K562 (cell line): ENCODE measurements around the gene HOXB4. TPM values are rescaled to one million over a fixed set of nuclear protein-coding genes. Genes with fewer than 3 reads are reported as not detected.

ENCODE experiments used
- CCNT2 ChIP-seq: IDR thresholded peaks from 2 replicates; pipeline ENCODE4 v1.6.1; 2011; ENCODE audit warnings: borderline replicate concordance, low read depth, mild to moderate bottlenecking, moderate library complexity, mixed read lengths, low read length; ENCODE audit not compliant: insufficient read length; ENCODE audit errors: extremely low read depth
- CREM ChIP-seq: IDR thresholded peaks from 2 replicates; pipeline ENCODE4 v1.6.1; 2014; ENCODE audit warnings: antibody characterized with exemption, low read depth
- EP400 ChIP-seq: fragments of 450-650 bp; IDR thresholded peaks from 2 replicates; pipeline ENCODE4 v1.6.1; 2017; ENCODE audit warnings: antibody characterized with exemption, mild to moderate bottlenecking, moderate library complexity
- HNRNPUL1 ChIP-seq: fragments of 200-400 bp; formaldehyde crosslinking; IDR thresholded peaks from 2 replicates; pipeline ENCODE4 v1.6.1; 2017; ENCODE audit warnings: low read length
- MTA1 ChIP-seq: fragments of 450-650 bp; IDR thresholded peaks from 2 replicates; pipeline ENCODE4 v1.6.1; 2017; ENCODE audit warnings: borderline replicate concordance
- NEUROD1 ChIP-seq: fragments of 150-350 bp; IDR thresholded peaks from 2 replicates; pipeline ENCODE4 v1.6.1; 2014; ENCODE audit warnings: borderline replicate concordance, low read length, low read depth; ENCODE audit not compliant: partially characterized antibody
- NR2C1 ChIP-seq, 2 experiments: fragments of 450-650 bp; IDR thresholded peaks; 2 replicates each; pipeline ENCODE4 v1.6.1; 2017; ENCODE audit warnings: mild to moderate bottlenecking in 2 of 2, antibody characterized with exemption in 1 of 2, inconsistent platforms in 1 of 2, missing compliant biosample characterization in 1 of 2, missing genetic modification characterization in 1 of 2
- PHF8 ChIP-seq: fragments of 200-600 bp; sonication (generic); IDR thresholded peaks from 2 replicates; pipeline ENCODE4 v1.6.1; 2012; ENCODE audit warnings: mixed run types, mild to moderate bottlenecking, inconsistent platforms, low read length, moderate library complexity, borderline replicate concordance
- POLR2G ChIP-seq: fragments of 200-400 bp; formaldehyde crosslinking; IDR thresholded peaks from 2 replicates; pipeline ENCODE4 v1.6.1; 2017; ENCODE audit warnings: low read depth, mild to moderate bottlenecking, antibody characterized with exemption, low read length, moderate library complexity
- RAD51 ChIP-seq: fragments of 450-650 bp; IDR thresholded peaks from 2 replicates; pipeline ENCODE4 v1.7.1; 2016; ENCODE audit warnings: low read depth, mild to moderate bottlenecking, borderline replicate concordance
- SIX5 ChIP-seq, 2 experiments: IDR thresholded peaks; 2 replicates each; pipeline ENCODE4 v1.6.1; 2011; ENCODE audit warnings: low read length in 2 of 2, borderline replicate concordance in 1 of 2, low read depth in 1 of 2, mild to moderate bottlenecking in 1 of 2, moderate library complexity in 1 of 2; ENCODE audit not compliant: insufficient read depth in 1 of 2
- SMARCA4 ChIP-seq: fragments of 450-650 bp; IDR thresholded peaks from 2 replicates; pipeline ENCODE4 v1.6.1; 2016
- SUPT5H ChIP-seq: fragments of 450-650 bp; IDR thresholded peaks from 2 replicates; pipeline ENCODE4 v1.6.1; 2016
- TAF1 ChIP-seq: IDR thresholded peaks from 2 replicates; pipeline ENCODE4 v1.6.1; 2011; ENCODE audit warnings: mild to moderate bottlenecking, low read length, moderate library complexity; ENCODE audit not compliant: insufficient read depth, control insufficient read depth, severe bottlenecking; ENCODE audit errors: extremely low read depth
- UBTF ChIP-seq, 2 experiments: IDR thresholded peaks; 2 replicates each; pipeline ENCODE4 v1.6.1; 2012; ENCODE audit warnings: improper control_type of control experiment in 2 of 2, low read depth in 2 of 2, low read length in 2 of 2, borderline replicate concordance in 1 of 2
- ZFX ChIP-seq: sonication (generic); formaldehyde crosslinking; IDR thresholded peaks from 2 replicates; pipeline ENCODE4 v1.8.0; 2022; ENCODE audit warnings: mild to moderate bottlenecking, missing genetic modification reagents, moderate library complexity
- ZNF316 ChIP-seq: fragments of 450-650 bp; IDR thresholded peaks from 2 replicates; pipeline ENCODE4 v1.6.1; 2016
- ZNF347 ChIP-seq: fragments of 450-650 bp; formaldehyde crosslinking; IDR thresholded peaks from 2 replicates; pipeline ENCODE4 v1.4.0; 2020; ENCODE audit warnings: low read depth, mild to moderate bottlenecking, moderate library complexity
- polyA plus RNA-seq, 8 experiments: library from polyadenylated mRNA; depleted of rRNA in 4 of 8; stranded (reverse) in 5 of 8; unstranded in 3 of 8; fragments of >200 nt; fragmentation: Nextera tagmentation in 2 of 8; fragmentation: Illumina TruSeq in 1 of 8; extraction: Ambion mirVana in 2 of 8; extraction: Trizol in 1 of 8; gene quantifications; 2 replicates each; pipeline versions ENCODE4 v1.2.1 to v1.2.3, GENCODE V29; 2011 to 2014; ENCODE audit warnings: inconsistent platforms in 1 of 8, missing spikeins in 1 of 8
- total RNA-seq, 7 experiments: library from RNA; depleted of rRNA in 6 of 7; stranded (reverse); fragments of >200 nt in 6 of 7; fragmentation: Illumina TruSeq in 2 of 7; extraction: Trizol in 2 of 7; gene quantifications; 2 replicates each; pipeline versions ENCODE4 v1.2.1 to v1.2.3, GENCODE V29; 2011 to 2021; ENCODE audit warnings: low replicate concordance in 1 of 7

HOXB4 gene
- total and polyA plus RNA-seq, 9 of the 15 experiments (the other 6 are each of a cell fraction or from before 2014, with no cell fraction given), result 1.6 to 34.9 (median 14.9) TPM

DNA sequence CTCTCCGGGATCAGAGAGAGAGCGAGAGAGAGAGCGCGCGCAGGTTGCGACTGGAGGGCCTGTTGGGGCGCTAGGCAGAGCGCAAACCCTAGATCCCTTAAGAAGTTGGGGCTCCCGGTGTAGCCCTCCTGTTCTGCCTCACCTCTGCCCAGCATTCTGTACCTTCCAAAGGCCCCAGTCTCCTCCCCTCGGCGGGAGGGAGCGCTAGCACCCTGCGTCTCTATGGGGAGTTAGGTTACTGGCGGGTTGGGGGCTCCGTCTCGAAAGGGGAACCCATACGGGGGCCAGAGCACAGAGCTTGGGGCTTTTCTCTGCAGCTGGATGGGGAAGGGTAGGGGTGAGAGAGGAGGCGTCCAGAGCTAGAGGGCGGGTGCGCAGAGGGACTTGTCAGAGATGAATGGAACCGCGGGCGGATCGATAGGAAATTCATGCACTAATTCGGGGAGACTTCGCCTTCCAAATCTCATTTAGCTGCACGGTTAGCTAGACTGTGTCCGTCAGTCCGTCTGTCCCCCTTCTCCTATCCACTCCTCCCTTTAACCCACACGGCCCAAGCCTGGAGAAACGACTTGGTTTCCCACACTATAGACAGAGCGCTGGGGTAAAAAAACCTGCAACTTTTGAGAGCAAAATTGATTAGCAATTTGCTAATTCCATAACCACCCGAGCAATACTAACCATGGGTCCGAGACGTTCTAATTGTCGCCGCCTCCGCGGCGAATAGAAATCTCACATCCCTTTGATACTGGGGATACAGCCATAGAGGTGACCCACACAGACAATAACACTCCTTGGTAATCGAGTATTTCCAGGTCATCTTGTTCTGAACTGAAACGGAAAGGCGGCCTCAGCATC, 693 bp upstream of the HOXB4 start (continued):
- TF ChIP-seq UBTF (IDR thresholded peaks at IDR 0.05; ENCODE audit: borderline replicate concordance in 1 of 2, low read depth in 2 of 2, low read length in 2 of 2) (peak in 1 of 2 experiments; percentile 32; a peak in 1 of 4 replicates), MTA1 (peak; percentile 65; the same call in 1 of the 2 replicates), ZNF316 (no peak), CCNT2 (no peak), EP400 (0 out of 2 replicates have a peak, but pooled peaks have one; percentile 3), POLR2G (peak; percentile 53), RAD51 (0 out of 2 replicates have a peak, but pooled peaks have one; percentile 8), CREM (0 out of 2 replicates have a peak, but pooled peaks have one; percentile 3), ZFX (CRISPR knock-in tag) (peak; percentile 67), PHF8 (peak; percentile 32; the same call in 1 of the 2 replicates), ZNF347 (0 out of 2 replicates have a peak, but pooled peaks have one; percentile 49), TAF1 (peak; percentile 26), NR2C1 (IDR thresholded peaks at IDR 0.05) (peak; percentile 70; the same call in 1 of the 2 replicates), NR2C1 (tag; IDR thresholded peaks at IDR 0.05) (peak; percentile 73), SUPT5H (peak; percentile 38), SIX5 (IDR thresholded peaks at IDR 0.05; ENCODE audit: borderline replicate concordance in 1 of 2, insufficient read depth in 1 of 2, low read depth in 1 of 2, low read length in 2 of 2) (no peak), SMARCA4 (0 out of 2 replicates have a peak, but pooled peaks have one; percentile 9), NEUROD1 (no peak), HNRNPUL1 (no peak)
